HepG2 (cell line): ENCODE results near the gene NOS1.

Experiments
- BHLHE40 ChIP-seq: IDR thresholded peaks from 2 replicates; pipeline ENCODE4 v1.6.1; 2011; ENCODE audit warnings: low read length, improper control_type of control experiment
- CERS6 ChIP-seq: sonication (generic); formaldehyde crosslinking; IDR thresholded peaks from 2 replicates; pipeline ENCODE4 v1.5.0; 2020; ENCODE audit warnings: missing genetic modification reagents
- CTCF ChIP-seq: sonication (generic); formaldehyde crosslinking; IDR thresholded peaks from 2 replicates; pipeline ENCODE4 v1.5.0; 2020; ENCODE audit warnings: mild to moderate bottlenecking, missing genetic modification reagents, moderate library complexity
- PHF20 ChIP-seq: sonication (generic); formaldehyde crosslinking; IDR thresholded peaks from 2 replicates; pipeline ENCODE4 v1.5.0; 2020; ENCODE audit warnings: mild to moderate bottlenecking, missing genetic modification reagents
- SIN3A ChIP-seq: IDR thresholded peaks from 2 replicates; pipeline ENCODE4 v1.6.1; 2011; ENCODE audit warnings: low read depth, mild to moderate bottlenecking, control low read depth, low read length, borderline replicate concordance
- ZFP1 ChIP-seq: IDR thresholded peaks from 2 replicates; pipeline ENCODE4 v1.6.1; 2016
- ZNF512B ChIP-seq: sonication (generic); formaldehyde crosslinking; IDR thresholded peaks from 2 replicates; pipeline ENCODE4 v1.5.1; 2020; ENCODE audit warnings: missing genetic modification reagents, mild to moderate bottlenecking, borderline replicate concordance
- TF ChIP-seq, protein P1 (sequence below): sonication (generic); formaldehyde crosslinking; IDR thresholded peaks from 2 replicates; pipeline ENCODE4 v1.5.1; 2020; ENCODE audit warnings: mild to moderate bottlenecking, missing genetic modification reagents

- no peak for TF ChIP-seq SIN3A
- no peak for TF ChIP-seq ZNF512B (CRISPR knock-in tag)
- TF ChIP-seq PHF20 (CRISPR knock-in tag) = no peak
- TF ChIP-seq, protein P1, sequence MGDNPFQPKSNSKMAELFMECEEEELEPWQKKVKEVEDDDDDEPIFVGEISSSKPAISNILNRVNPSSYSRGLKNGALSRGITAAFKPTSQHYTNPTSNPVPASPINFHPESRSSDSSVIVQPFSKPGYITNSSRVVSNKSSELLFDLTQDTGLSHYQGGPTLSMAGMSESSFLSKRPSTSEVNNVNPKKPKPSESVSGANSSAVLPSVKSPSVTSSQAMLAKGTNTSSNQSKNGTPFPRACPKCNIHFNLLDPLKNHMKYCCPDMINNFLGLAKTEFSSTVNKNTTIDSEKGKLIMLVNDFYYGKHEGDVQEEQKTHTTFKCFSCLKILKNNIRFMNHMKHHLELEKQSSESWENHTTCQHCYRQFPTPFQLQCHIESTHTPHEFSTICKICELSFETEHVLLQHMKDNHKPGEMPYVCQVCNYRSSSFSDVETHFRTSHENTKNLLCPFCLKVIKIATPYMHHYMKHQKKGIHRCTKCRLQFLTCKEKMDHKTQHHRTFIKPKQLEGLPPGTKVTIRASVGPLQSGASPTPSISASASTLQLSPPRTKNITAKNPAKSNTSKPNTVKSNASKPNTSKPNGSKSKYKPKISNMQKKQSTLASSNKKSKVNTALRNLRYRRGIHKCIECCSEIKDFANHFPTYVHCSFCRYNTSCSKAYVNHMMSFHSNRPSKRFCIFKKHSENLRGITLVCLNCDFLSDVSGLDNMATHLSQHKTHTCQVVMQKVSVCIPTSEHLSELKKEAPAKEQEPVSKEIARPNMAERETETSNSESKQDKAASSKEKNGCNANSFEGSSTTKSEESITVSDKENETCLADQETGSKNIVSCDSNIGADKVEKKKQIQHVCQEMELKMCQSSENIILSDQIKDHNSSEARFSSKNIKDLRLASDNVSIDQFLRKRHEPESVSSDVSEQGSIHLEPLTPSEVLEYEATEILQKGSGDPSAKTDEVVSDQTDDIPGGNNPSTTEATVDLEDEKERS (CRISPR knock-in tag) = no peak
- no peak for TF ChIP-seq BHLHE40
- no peak for TF ChIP-seq ZFP1 (CRISPR knock-in tag)
- no peak for TF ChIP-seq CERS6 (CRISPR knock-in tag)
- no peak for TF ChIP-seq CTCF (CRISPR knock-in tag)
Observed at GRCh38 chr12:117329756-117330155, 31.7 kb downstream of the NOS1 start.
